HG03432 (cell line): ENCODE data around the gene SETX.

Source experiments
- ATAC-seq: cut with Tn5 transposase; IDR thresholded peaks from one replicate; pipeline ENCODE4 v1.9.1; 2021; ENCODE audit warnings: mild to moderate bottlenecking, moderate library complexity; ENCODE audit not compliant: unreplicated experiment

SETX gene

GRCh38 chr9:132241840-132242620 lies 112.8 kb downstream of the SETX start:
- ATAC-seq, result peak; percentile 9

DNA sequence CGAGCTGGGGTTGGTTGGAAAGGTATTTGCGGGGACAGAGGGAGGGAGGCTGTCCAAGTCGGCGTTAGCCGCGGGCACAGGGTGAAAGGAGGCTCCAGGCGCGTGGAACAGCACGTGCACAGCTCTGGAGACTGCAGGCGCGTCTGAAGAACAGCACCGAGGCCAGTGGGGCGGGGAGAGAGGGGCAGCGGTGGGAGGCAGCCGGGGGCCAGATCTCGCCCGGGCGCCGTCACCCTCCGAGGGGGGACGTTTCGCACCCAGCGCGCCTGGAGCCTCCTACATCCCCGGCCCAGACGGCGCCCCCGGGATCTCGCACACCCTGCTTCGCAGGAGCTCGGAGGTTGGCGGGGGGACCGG lies 113.3 kb downstream of the SETX start:
- peak; percentile 17 for ATAC-seq

DNA sequence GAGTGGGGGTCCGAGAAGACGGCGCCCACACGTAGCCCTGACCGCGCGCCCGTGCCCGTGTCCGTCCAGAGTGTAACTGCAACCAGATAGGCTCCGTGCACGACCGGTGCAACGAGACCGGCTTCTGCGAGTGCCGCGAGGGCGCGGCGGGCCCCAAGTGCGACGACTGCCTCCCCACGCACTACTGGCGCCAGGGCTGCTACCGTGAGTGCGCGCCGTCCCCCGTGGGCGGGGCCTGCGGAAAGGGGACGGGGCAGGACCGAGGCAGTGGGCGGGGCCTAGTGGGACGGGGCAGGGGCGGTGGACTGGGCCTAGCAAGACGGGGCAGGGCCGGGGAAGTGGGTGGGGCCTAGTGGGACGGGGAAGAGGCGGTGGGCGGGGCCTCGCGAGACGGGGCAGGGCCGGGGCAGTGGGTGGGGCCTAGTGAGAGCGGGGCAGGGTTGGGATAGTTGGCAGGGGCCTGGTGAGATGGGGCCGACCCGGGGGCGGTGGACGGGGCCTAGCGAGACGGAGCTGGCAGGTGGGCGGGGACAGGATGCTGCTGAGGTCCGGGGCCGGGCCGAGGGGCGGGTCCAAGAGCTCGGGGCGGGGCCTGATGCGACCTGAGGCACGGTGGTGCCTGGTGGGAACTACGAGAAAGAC lies 113.8 kb downstream of the SETX start:
- peak; percentile 79 for ATAC-seq

GRCh38 chr9:132239999-132240840 lies 114.6 kb downstream of the SETX start:
- ATAC-seq, result no peak

GRCh38 chr9:132239518-132239917 lies 115.3 kb downstream of the SETX start:
- no peak for ATAC-seq

- ATAC-seq, result no peak
These were observed 115.8 kb downstream of the SETX start for GRCh38 chr9:132238992-132239391.

DNA sequence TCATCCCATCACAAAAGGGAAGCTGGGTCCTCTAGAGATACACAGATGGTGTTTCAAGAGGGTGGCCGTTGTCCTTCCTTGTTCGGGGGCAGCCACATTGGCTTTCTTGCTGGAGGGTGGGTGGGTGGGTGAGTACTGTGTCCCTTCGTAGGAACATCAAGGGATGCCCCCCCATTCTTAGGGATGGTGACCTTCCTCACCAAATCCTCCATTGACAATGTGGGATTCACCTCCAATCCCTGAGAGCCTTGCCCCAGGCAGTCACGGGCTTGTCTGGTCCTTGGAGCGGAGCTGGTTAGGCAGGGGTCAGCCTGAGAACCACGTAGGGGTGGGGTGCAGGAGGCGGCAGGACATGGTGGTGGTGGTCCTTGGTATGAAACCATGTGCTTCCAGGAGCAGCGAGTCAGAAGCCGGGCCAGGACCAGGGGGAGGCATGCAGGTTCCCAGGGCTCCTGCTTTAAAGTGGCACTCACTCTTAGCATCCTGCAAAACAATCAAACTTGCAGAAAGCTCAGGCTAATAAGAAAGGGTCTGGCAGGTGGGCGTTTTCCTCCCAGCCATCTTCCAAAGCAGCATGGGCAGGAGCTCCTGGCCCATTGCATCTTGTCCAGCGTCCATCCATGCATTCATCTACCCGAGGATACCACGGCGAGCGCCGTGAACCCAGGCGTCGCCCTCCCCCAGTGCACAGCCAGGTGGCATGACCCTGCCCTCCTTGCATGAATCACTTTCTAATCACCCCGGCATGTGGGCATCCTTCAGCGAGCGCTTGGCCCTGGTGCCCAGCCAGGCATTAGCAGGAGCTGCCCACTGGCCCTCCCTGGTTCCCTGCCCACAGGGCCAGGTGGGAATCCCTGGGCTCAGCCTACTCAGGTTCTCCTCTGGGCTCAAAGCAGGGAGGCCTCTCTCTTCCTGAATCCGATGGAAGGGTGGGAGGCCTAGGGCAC lies 116.5 kb downstream of the SETX start:
- ATAC-seq, result no peak

GRCh38 chr9:132237481-132237880 lies 117.3 kb downstream of the SETX start:
- no peak for ATAC-seq

DNA sequence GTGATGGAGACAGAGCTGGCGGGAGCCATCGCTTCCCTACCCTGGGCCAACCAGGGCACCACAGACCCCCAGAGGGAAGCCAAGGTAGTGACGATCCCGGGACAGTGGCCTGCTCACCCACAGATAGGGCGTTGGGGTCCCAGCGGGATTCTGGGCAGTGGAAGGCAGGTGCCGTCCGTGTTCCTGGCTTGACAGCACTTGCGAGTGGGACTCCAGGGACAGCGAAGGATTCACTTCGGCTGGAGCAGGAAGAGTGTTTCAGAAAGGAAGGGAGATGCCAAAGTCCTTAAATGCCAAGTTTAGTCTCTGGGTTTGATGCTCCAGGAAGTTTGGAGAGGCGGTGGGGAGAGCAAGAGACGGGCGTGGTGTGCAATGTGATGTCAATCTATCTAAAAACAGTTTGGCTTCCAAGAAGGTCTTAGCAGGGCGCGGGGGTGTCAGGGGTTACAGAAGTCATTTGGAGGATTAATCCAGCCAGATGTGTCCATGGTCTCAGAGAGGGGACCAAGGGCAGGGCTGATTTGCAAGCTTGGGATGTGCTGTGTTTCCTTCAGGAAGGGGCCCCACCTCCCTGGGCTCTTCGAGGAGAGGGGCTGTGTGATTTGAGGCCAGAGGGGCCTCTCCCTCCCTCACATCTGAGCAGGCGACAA lies 118.0 kb downstream of the SETX start:
- no peak for ATAC-seq

DNA sequence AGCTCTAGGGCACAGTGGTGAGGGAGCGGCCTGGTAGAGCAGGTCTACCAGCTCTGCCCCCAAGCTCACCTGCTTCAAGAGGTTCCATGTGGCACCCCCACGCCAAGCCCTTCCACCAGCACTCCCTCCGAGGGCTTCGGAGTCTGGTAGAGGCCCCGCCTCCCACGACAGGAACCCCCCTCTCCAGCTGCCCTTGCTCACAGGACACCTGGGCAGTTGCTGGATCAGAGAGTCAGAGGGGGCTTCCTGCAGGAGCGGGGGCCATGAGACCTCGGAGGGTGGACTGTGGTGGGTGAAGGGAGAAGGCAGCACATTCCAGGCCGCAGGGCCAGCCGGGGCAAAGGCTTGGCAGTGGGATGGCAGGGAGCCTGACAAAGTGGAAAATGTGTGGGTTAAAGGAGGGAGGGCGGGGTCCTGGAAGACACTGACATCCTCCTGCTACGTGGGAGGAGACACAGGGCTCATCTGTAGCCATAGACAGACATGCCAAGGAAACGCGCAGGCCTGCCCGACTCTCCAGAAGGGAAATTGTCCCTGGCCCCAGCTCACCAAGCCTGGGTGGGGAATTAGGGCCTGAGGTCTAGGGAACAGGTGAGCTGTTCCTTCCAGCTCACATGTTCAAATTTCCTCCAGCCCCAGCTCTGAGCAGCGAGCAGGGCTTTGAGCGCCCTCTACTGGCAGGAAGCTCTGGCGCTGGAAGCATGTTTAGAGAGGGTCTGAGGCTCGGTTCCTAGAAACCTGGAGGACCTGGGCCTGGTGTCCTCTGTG lies 118.7 kb downstream of the SETX start:
- ATAC-seq, result no peak

DNA sequence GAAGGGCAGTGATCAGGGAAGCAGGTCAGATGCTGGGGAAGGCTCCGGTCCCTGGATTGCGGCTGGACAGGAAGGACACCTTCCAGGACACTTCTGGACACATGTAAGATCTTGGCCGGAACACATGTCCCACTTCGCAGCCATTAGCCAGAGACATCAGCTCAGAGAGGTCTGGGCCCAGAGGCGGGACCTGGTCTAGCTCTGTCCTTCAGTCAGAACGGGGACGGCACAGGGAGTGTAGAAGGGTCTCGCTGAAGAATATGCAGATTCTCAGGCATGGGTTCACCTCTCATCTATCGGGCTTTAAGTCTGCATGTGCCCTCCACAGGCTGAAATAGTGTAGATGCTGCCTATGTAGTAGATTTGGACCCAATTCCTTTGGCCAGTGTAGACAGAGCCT lies 119.7 kb downstream of the SETX start:
- ATAC-seq, result no peak

- ATAC-seq, result no peak
These were observed 120.3 kb downstream of the SETX start for GRCh38 chr9:132234535-132234934.

- ATAC-seq, result no peak
These were observed 121.6 kb downstream of the SETX start for GRCh38 chr9:132233138-132233537.

DNA sequence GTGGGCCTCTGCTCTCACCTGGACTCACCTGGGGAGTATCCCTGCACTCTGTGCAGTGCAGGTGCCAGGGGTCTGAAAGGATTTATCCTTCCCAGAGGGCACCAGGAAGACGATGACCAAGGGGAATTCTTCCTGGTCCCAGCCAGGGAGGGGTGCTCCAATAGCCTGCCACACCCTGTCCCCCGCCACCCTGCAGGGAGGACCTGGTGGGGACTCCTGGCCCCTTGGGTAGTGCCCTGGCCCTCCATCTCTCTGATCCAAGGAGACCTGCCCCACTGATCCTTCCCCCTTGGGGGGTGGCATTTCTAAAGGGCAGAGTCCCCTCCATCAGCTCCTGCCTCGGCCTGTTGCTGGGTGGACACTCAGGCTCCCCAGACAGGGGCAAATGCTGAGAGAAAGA lies 122.3 kb downstream of the SETX start:
- ATAC-seq, result no peak

DNA sequence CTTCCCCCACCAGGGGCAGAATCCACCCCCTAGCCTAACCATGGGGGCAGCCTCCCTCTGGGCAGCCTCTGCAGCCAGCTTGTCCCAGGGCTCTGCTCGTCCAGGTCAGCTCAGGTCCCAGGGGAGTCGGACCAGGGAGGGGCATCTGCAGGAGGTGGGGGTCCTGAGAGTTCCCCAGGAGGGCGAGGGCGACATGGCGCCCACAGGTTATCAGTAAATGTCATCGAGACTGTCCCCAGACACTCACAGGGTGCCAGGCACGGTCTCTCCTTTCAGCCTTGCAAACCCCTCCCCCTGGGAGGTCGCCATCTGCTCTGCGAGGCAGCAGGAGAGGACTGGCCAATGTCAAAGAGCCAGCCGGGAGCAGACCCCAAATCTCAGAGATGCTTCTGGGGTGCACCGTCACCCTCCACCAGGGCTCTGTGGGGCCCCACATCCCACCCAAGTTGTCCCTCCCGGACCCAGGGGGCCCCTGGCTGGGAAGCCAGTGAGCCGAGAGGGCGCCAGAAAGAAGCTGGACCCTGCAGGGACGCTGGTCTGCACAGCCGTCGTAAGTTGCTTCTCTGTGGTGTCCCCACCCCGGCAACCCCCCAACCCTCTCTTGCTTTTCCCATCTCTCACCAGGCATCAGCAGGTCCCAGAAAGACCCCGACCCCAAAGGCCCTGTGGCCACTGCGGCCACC lies 123.6 kb downstream of the SETX start:
- no peak for ATAC-seq

GRCh38 chr9:132230605-132231004 lies 124.2 kb downstream of the SETX start:
- no peak for ATAC-seq

- no peak for ATAC-seq
These were observed 126.7 kb downstream of the SETX start for GRCh38 chr9:132228062-132228461.

DNA sequence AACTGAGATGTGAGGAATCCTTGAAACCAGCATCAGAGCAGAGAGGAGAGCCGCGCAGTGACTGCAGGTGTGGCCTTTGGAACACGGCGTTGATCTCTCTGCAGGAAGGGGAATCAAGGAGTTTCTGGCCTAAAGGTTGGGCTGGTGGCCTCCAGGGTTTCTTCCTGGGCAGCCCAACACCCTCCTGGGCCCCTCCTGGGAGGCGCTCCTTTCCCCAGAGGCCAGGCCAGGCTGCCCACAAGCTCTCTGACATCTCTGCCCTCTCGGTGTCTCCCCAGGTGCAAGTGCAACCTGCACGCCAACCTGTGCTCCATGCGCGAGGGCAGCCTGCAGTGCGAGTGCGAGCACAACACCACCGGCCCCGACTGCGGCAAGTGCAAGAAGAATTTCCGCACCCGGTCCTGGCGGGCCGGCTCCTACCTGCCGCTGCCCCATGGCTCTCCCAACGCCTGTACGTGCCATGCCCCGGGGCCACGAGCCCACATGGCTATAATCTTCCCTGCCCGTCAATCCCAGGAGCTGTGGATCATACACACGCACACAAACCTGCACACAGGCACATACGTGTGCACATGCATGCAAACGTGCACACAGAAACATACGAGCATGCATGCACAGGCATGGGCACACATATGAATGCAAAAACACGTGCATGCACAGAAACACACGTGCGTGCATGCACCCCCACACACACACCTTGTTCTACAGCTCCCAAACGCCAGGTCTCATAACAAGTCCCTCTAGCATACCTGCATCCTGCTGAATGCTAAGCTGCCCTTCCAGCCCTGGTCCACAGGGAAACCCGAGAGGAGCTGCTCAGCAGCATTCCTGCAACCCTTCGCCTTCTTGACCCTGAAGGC lies 128.0 kb downstream of the SETX start:
- ATAC-seq, result no peak
